Measurements from ENCODE around the gene ACVR1. TPM values are rescaled to one million over a fixed set of nuclear protein-coding genes. Genes with fewer than 3 reads are reported as not detected.

Gene ACVR1
- polyA plus RNA-seq, 1 of the 3 experiments (the other 2 are of a cell fraction), result 22.4 TPM

- TF ChIP-seq MXI1 (IDR thresholded peaks at IDR 0.05; ENCODE audit: low read depth, low read length) (peak; percentile 12), FOSL2 (IDR thresholded peaks at IDR 0.05; ENCODE audit: borderline replicate concordance, low read depth) (peak; percentile 72; the same call in 1 of the 2 replicates)
Observed at GRCh38 chr2:157838442-157839161, 37.5 kb downstream of the ACVR1 start (continued).

DNA sequence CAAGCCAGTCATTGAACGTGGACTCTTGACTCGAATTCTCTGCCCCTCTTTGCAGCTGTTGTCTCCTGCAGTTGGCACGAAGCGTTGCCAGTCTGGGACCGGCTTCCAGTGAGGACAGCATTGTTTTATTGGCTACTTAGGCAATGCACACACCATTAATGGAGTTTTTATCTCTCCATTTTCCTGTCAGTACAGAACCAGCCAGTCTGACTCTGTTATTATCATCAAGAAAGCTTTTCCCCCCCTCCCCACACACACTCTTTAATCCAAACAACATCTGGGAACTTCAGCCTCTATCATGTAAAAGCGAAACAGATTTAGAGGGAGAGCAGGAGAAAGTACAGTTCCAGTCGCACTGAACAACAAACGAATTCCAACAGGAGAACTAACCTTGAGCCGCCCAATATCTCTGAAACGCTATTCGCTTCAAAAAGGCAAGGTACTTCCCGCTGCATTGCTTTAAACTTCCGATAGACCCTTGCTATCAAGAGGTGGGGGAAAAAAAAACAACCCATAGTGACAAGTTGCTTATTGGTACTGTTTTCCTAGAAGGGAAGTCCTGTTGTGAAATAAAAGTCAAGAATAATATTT, 38.2 kb downstream of the ACVR1 start:
- H3K27me3 ChIP-seq (ENCODE audit: insufficient read depth), result no peaks in the 10 kb centered on the region
- H3K4me3 ChIP-seq (ENCODE audit: low read depth in 2 of 2, low read length in 1 of 2), result peak overlapping the region; percentile 29 to 57
- ChIA-PET POLR2A (interaction anchor here (0.6 to 1.6 kb wide), 4 partner anchors 10 to 42 kb away, joined by 3 to 6 read pairs (median 4); partner anchors contain the start of gene ACVR1), CTCF (interaction anchor here (0.7 to 1.9 kb wide), 6 partner anchors 31 to 186 kb away, joined by 3 to 6 read pairs (median 4); no protein-coding TSS in a partner anchor)
- H3K36me3 ChIP-seq (replicated peaks in 1 of 2; ENCODE audit: control insufficient read depth in 1 of 2, insufficient read depth in 2 of 2, low read length in 1 of 2), result no peaks in the 10 kb centered on the region
- peaks cover 34 to 62% of the 10 kb centered on the region in 2 experiments for H3K4me1 ChIP-seq (ENCODE audit: control insufficient read depth in 1 of 2, insufficient read depth in 2 of 2, low read depth in 1 of 2, low read length in 1 of 2)
- H3K79me2 ChIP-seq (ENCODE audit: insufficient read depth), result peaks cover 58% of the 10 kb centered on the region
- H3K9ac ChIP-seq, result peak overlapping the region; percentile 64
- DNase-seq, result peak; percentile 64
- H3K9me2 ChIP-seq, result no peaks in the 10 kb centered on the region
- peak overlapping the region; percentile 84 for H3K4me2 ChIP-seq
- H3K9me3 ChIP-seq, result no peaks in the 10 kb centered on the region
- 12% methylated on average over 13 of the region's 13 CpGs for WGBS (ENCODE audit: low lambda C conversion rate)
- TF ChIP-seq GABPA (IDR thresholded peaks at IDR 0.05; ENCODE audit: low read depth) (no peak), MAX (IDR thresholded peaks at IDR 0.05; ENCODE audit: low read depth) (no peak), MXI1 (IDR thresholded peaks at IDR 0.05; ENCODE audit: low read depth, low read length) (peak; percentile 70), NFIC (IDR thresholded peaks at IDR 0.05; ENCODE audit: borderline replicate concordance) (no peak), JUND (IDR thresholded peaks at IDR 0.05) (no peak), RCOR1 (IDR thresholded peaks at IDR 0.05; ENCODE audit: low read length) (0 out of 2 replicates have a peak, but pooled peaks have one; percentile 58), POLR2AphosphoS5 (IDR thresholded peaks at IDR 0.05; ENCODE audit: low read depth, low read length) (0 out of 2 replicates have a peak, but pooled peaks have one; percentile 40), ELF1 (IDR thresholded peaks at IDR 0.05) (no peak), GATA2 (CRISPR knock-in tag; IDR thresholded peaks at IDR 0.05) (peak; percentile 83), USF2 (IDR thresholded peaks at IDR 0.05; ENCODE audit: borderline replicate concordance, low read depth, low read length) (no peak), CHD2 (IDR thresholded peaks at IDR 0.05; ENCODE audit: low read length, partially characterized antibody) (peak; percentile 45), SIN3A (IDR thresholded peaks at IDR 0.05; ENCODE audit: borderline replicate concordance, low read depth, low read length) (no peak), TCF12 (IDR thresholded peaks at IDR 0.05) (peak; percentile 48; the same call in 1 of the 2 replicates), NRF1 (IDR thresholded peaks at IDR 0.05; ENCODE audit: low read depth, low read length) (no peak), YY1 (IDR thresholded peaks at IDR 0.05; ENCODE audit: low read depth) (no peak), EP300 (IDR thresholded peaks at IDR 0.05; ENCODE audit: borderline replicate concordance in 1 of 2, low read depth in 1 of 2, low read length in 1 of 2) (peak in 1 of 2 experiments; percentile 86; a peak in 2 of 4 replicates), FOSL2 (IDR thresholded peaks at IDR 0.05; ENCODE audit: borderline replicate concordance, low read depth) (no peak), FOXJ3 (CRISPR knock-in tag; IDR thresholded peaks at IDR 0.05) (peak; percentile 67), USF1 (IDR thresholded peaks at IDR 0.05; ENCODE audit: borderline replicate concordance, low read depth) (no peak), TEAD4 (IDR thresholded peaks at IDR 0.05; ENCODE audit: borderline replicate concordance, insufficient read depth) (no peak)
- TF ChIP-seq, protein P1, sequence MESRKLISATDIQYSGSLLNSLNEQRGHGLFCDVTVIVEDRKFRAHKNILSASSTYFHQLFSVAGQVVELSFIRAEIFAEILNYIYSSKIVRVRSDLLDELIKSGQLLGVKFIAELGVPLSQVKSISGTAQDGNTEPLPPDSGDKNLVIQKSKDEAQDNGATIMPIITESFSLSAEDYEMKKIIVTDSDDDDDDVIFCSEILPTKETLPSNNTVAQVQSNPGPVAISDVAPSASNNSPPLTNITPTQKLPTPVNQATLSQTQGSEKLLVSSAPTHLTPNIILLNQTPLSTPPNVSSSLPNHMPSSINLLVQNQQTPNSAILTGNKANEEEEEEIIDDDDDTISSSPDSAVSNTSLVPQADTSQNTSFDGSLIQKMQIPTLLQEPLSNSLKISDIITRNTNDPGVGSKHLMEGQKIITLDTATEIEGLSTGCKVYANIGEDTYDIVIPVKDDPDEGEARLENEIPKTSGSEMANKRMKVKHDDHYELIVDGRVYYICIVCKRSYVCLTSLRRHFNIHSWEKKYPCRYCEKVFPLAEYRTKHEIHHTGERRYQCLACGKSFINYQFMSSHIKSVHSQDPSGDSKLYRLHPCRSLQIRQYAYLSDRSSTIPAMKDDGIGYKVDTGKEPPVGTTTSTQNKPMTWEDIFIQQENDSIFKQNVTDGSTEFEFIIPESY (IDR thresholded peaks at IDR 0.05; ENCODE audit: borderline replicate concordance, low read depth), result no peak
- no peak overlapping the region; the same call in 1 of the 2 replicates for H2AFZ ChIP-seq (ENCODE audit: low read depth)
- peak overlapping the region; percentile 93 to 99 for H3K27ac ChIP-seq (ENCODE audit: low read depth in 2 of 2, low read length in 1 of 2)
- H4K20me1 ChIP-seq (ENCODE audit: insufficient read depth), result peaks cover 4% of the 10 kb centered on the region; the same call in 1 of the 2 replicates
- peaks cover 22% of the 10 kb centered on the region for H3F3A ChIP-seq (replicated peaks; ENCODE audit: insufficient read depth)

Measured in SK-N-SH (cell line).